ENCODE measurements around the gene GMDS. TPM values are rescaled to one million over a fixed set of nuclear protein-coding genes. Genes with fewer than 3 reads are reported as not detected.

The GMDS gene
- total and polyA plus RNA-seq, 2 of the 4 experiments (the other 2 are of a cell fraction) = 7.3 to 21.9 TPM

GRCh38 chr6:1592852-1593251, 652.6 kb downstream of the GMDS start:
- Histone ChIP-seq H3K79me1 (ENCODE audit: low read depth in 1 of 2, low read length in 2 of 2) (no peaks in the 10 kb centered on the region), H3K4me1 (ENCODE audit: control insufficient read depth, insufficient read depth, low read length) (peaks cover 9% of the 10 kb centered on the region), H3K9me3 (ENCODE audit: control insufficient read depth, insufficient read depth, low read length) (peaks cover 3% of the 10 kb centered on the region), H3K9ac (ENCODE audit: low read depth, low read length) (no peak overlapping the region), H4K5ac (ENCODE audit: low read depth, low read length) (no peak overlapping the region), H2AFZ (replicated peaks; ENCODE audit: low read length, poor library complexity) (no peak overlapping the region), H3K14ac (replicated peaks; ENCODE audit: low read depth, low read length) (no peak overlapping the region), H3K56ac (ENCODE audit: extremely low read depth, insufficient read depth, low read length) (no peak overlapping the region), H3K18ac (ENCODE audit: low read depth, low read length) (no peak overlapping the region), H4K8ac (ENCODE audit: low read depth in 2 of 2, low read length in 2 of 2) (no peak overlapping the region), H3K4me3 (ENCODE audit: insufficient read depth, low read depth, low read length) (no peak overlapping the region), H3K23ac (ENCODE audit: low read depth, low read length) (no peak overlapping the region), H3K4me2 (ENCODE audit: low read depth, low read length) (no peak overlapping the region), H3K9me1 (ENCODE audit: insufficient read depth, low read length) (no peaks in the 10 kb centered on the region), H3K27me3 (ENCODE audit: control insufficient read depth, insufficient read depth, low read length) (peaks cover 28% of the 10 kb centered on the region), H2BK20ac (ENCODE audit: low read depth, low read length) (no peak overlapping the region), H2BK5ac (ENCODE audit: low read depth, low read length, poor library complexity, severe bottlenecking) (no peak overlapping the region), H3K4ac (ENCODE audit: low read depth, low read length) (no peak overlapping the region), H2BK15ac (ENCODE audit: low read depth, low read length) (no peak overlapping the region), H4K20me1 (ENCODE audit: insufficient read depth, low read length) (no peaks in the 10 kb centered on the region), H2BK120ac (ENCODE audit: low read depth, low read length) (no peak overlapping the region), H4K91ac (ENCODE audit: insufficient read depth, low read depth, low read length) (no peak overlapping the region), H2AK5ac (ENCODE audit: low read depth, low read length) (no peak overlapping the region), H2AK9ac (replicated peaks; ENCODE audit: low read depth, low read length, poor library complexity) (no peak overlapping the region), H3K36me3 (ENCODE audit: control insufficient read depth, insufficient read depth, low read length) (no peaks in the 10 kb centered on the region), H3K27ac (ENCODE audit: insufficient read depth, low read length) (no peak overlapping the region)
- POLR2A ChIA-PET (ENCODE audit: unreplicated experiment) = no interaction called here
- no TSS peak for BruUV-seq (replicated peaks)
- intact Hi-C loops (cut with micrococcal nuclease) = no loop called here
- in situ Hi-C loops (cut with MboI; ENCODE audit: low sequenced_read_pairs) = loop anchor here (5.0 to 10.0 kb wide), 4 partner anchors 512 to 1162 kb away; partner anchors contain the start of gene MYLK4
- no peak for DNase-seq
- ATAC-seq (ENCODE audit: low read depth) = no peak
- CTCF ChIA-PET = interaction anchor here (0.7 kb wide), 1 partner anchor 1086 kb away, joined by 3 read pairs; no protein-coding TSS in a partner anchor
- no CpG with 5 or more reads among the region's 8 CpGs for WGBS, 2 experiments (ENCODE audit: extremely low coverage in 2 of 2, insufficient read length in 1 of 2)
- TF ChIP-seq RCOR1 (IDR thresholded peaks at IDR 0.05; ENCODE audit: insufficient replicate concordance, low read length) = no peak
- TF ChIP-seq CHD1 (IDR thresholded peaks at IDR 0.05; ENCODE audit: low read depth, low read length) = no peak
- TF ChIP-seq RFX5 (IDR thresholded peaks at IDR 0.05; ENCODE audit: low read depth, low read length) = no peak
- no peak for TF ChIP-seq CTCF (conservative IDR thresholded peaks at IDR 0.05; ENCODE audit: low read depth, low read length)
- no peak for TF ChIP-seq MAFK (IDR thresholded peaks at IDR 0.05; ENCODE audit: low read depth, low read length)
- TF ChIP-seq FOS (IDR thresholded peaks at IDR 0.05; ENCODE audit: low read depth, low read length) = no peak
- TF ChIP-seq MAZ (IDR thresholded peaks at IDR 0.05; ENCODE audit: borderline replicate concordance, low read depth, low read length) = no peak
- TF ChIP-seq RAD21 (IDR thresholded peaks at IDR 0.05; ENCODE audit: low read length) = no peak
- TF ChIP-seq USF2 (IDR thresholded peaks at IDR 0.05; ENCODE audit: low read depth, low read length) = no peak
- TF ChIP-seq POLR2A (IDR thresholded peaks at IDR 0.05; ENCODE audit: low read depth, low read length) = no peak
- no peak for TF ChIP-seq SMC3 (IDR thresholded peaks at IDR 0.05; ENCODE audit: low read depth, low read length)
- TF ChIP-seq ELK1 (IDR thresholded peaks at IDR 0.05; ENCODE audit: borderline replicate concordance, low read depth, low read length) = no peak
- dilution Hi-C loops (cut with HindIII; ENCODE audit: low sequenced_read_pairs, unreplicated experiment) = no loop called here
